Upper lobe of left lung (tissue), 6 donors: ENCODE data around the gene BMERB1. TPM values are rescaled to one million over a fixed set of nuclear protein-coding genes. Genes with fewer than 3 reads are reported as not detected.

Experiments used
- ATAC-seq, 2 donors: fragments of 200-7000 bp; cut with Tn5 transposase; one replicate each; pipeline ENCODE4 v1.9.1; 2022; ENCODE audit warnings: mild to moderate bottlenecking in 2 of 2, moderate library complexity in 2 of 2; ENCODE audit not compliant: low FRiP score in 2 of 2
- DNase-seq, 2 donors: peaks; one replicate each; pipeline ENCODE4 v3.0.0-alpha.2; 2019 to 2020
- H3K27ac ChIP-seq, 4 donors: fragments of 200-600 bp; sonication (generic); one replicate each; pipeline ENCODE4 v1.5.1; 2016 to 2019
- H3K27me3 ChIP-seq, 4 donors: fragments of 200-600 bp; sonication (generic); one replicate each; pipeline ENCODE4 v1.5.1; 2017 to 2019
- H3K36me3 ChIP-seq, 4 donors: fragments of 200-600 bp; sonication (generic); one replicate each; pipeline ENCODE4 v1.5.1; 2016 to 2019
- H3K4me1 ChIP-seq, 4 donors: fragments of 200-600 bp; sonication (generic); one replicate each; pipeline ENCODE4 v1.5.1; 2018 to 2019
- H3K4me3 ChIP-seq, 4 donors: fragments of 200-600 bp; sonication (generic); one replicate each; pipeline ENCODE4 v1.5.1; 2017 to 2019; ENCODE audit warnings: mild to moderate bottlenecking in 2 of 4, moderate library complexity in 1 of 4
- H3K9me3 ChIP-seq, 4 donors: fragments of 200-600 bp; sonication (generic); one replicate each; pipeline ENCODE4 v1.5.1; 2018 to 2019
- EP300 ChIP-seq, 4 donors: sonication (generic); formaldehyde crosslinking; IDR thresholded peaks; one replicate each; pipeline ENCODE4 v1.5.1; 2017; ENCODE audit warnings: antibody characterized with exemption in 4 of 4, control low read depth in 2 of 4
- POLR2A ChIP-seq, 4 donors: fragments of 450-650 bp; IDR thresholded peaks; one replicate each; pipeline ENCODE4 v1.5.1; 2016 to 2017; ENCODE audit warnings: antibody characterized with exemption in 4 of 4, mild to moderate bottlenecking in 2 of 4
- POLR2AphosphoS5 ChIP-seq, 2 donors: sonication (generic); formaldehyde crosslinking; IDR thresholded peaks; one replicate each; pipeline ENCODE4 v1.5.1; 2017; ENCODE audit warnings: antibody characterized with exemption in 2 of 2
- WGBS, 2 donors: methylation state at CpG; one replicate each; pipeline ENCODE4 v1.1.5; 2017 to 2018; 5-methylcytosine and 5-hydroxymethylcytosine counted together
- total RNA-seq, 6 donors: library from RNA; depleted of rRNA in 4 of 6; stranded (reverse); fragments of >200 nt in 4 of 6; gene quantifications; one replicate each; pipeline versions ENCODE4 v1.1.0 to v1.2.1, GENCODE V29; 2016 to 2021
- TF ChIP-seq, protein P1 (sequence below), 6 experiments: fragments of 450-650 bp in 4 of 6; fragments of 200-600 bp in 2 of 6; sonication (generic) in 2 of 6; IDR thresholded peaks; one replicate each; pipeline ENCODE4 v1.5.1; 2016 to 2019; ENCODE audit warnings: antibody characterized with exemption in 6 of 6
- donor health status: DM: no; HTN: no; CAD: no; lungs with moderate emphysema.
- donor health status: DM: no; HTN: yes; CAD: no; lungs with severe emphysema.

BMERB1 gene
- total RNA-seq, 6 donors from 2014 or later = 5.2 to 27.6 (median 16.1) TPM

- no peaks in the 10 kb centered on the region for H3K27me3 ChIP-seq
- H3K4me3 ChIP-seq = no peak overlapping the region
- H3K9me3 ChIP-seq = no peaks in the 10 kb centered on the region
- no peak for ATAC-seq
- DNase-seq = no peak
- WGBS, 2 donors = 94 to 95% methylated on average over 7 of the region's 7 CpGs
- TF ChIP-seq, protein P1, sequence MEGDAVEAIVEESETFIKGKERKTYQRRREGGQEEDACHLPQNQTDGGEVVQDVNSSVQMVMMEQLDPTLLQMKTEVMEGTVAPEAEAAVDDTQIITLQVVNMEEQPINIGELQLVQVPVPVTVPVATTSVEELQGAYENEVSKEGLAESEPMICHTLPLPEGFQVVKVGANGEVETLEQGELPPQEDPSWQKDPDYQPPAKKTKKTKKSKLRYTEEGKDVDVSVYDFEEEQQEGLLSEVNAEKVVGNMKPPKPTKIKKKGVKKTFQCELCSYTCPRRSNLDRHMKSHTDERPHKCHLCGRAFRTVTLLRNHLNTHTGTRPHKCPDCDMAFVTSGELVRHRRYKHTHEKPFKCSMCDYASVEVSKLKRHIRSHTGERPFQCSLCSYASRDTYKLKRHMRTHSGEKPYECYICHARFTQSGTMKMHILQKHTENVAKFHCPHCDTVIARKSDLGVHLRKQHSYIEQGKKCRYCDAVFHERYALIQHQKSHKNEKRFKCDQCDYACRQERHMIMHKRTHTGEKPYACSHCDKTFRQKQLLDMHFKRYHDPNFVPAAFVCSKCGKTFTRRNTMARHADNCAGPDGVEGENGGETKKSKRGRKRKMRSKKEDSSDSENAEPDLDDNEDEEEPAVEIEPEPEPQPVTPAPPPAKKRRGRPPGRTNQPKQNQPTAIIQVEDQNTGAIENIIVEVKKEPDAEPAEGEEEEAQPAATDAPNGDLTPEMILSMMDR (IDR thresholded peaks at IDR 0.05) = no peak
- TF ChIP-seq POLR2A (IDR thresholded peaks at IDR 0.05) (no peak), EP300 (IDR thresholded peaks at IDR 0.05) (no peak), POLR2AphosphoS5 (IDR thresholded peaks at IDR 0.05) (no peak)
- no peaks in the 10 kb centered on the region for H3K36me3 ChIP-seq
- H3K4me1 ChIP-seq = peaks cover 23 to 26% (median 25%) of the 10 kb centered on the region in 4 donors
- no peak overlapping the region for H3K27ac ChIP-seq
Observed at GRCh38 chr16:15526097-15526496, 91.7 kb downstream of the BMERB1 start.

DNA sequence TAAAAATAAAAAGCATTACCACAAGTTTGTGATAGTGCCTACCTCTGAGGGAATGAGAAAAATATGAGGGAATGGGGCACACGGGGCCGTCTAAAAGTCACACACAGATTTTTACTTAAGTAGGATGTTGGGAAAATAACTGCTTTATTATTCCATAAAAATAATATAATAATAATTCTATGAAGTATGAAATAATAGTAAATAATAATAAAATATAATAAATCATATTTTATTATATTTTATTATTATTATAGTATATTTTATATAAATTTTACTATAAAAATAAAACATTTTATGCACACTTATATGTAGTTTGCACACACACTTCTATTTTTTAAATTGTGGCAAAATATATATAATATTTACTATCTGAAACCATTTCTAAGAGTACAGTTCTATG lies 92.3 kb downstream of the BMERB1 start:
- H3K9me3 ChIP-seq = no peaks in the 10 kb centered on the region
- no peak overlapping the region for H3K27ac ChIP-seq
- TF ChIP-seq, protein P1 (IDR thresholded peaks at IDR 0.05) = no peak
- TF ChIP-seq POLR2A (IDR thresholded peaks at IDR 0.05) (no peak), POLR2AphosphoS5 (IDR thresholded peaks at IDR 0.05) (no peak), EP300 (IDR thresholded peaks at IDR 0.05) (no peak)
- no peak for DNase-seq
- no peaks in the 10 kb centered on the region for H3K27me3 ChIP-seq
- H3K4me3 ChIP-seq = no peak overlapping the region
- peaks cover 18 to 20% (median 18%) of the 10 kb centered on the region in 4 donors for H3K4me1 ChIP-seq
- H3K36me3 ChIP-seq = no peaks in the 10 kb centered on the region
- 97 to 100% methylated on average over 2 of the region's 2 CpGs for WGBS, 2 donors
- ATAC-seq = no peak

GRCh38 chr16:15529673-15530072 lies 95.3 kb downstream of the BMERB1 start:
- DNase-seq (no peak), ATAC-seq (no peak)
- H3K36me3 ChIP-seq = no peaks in the 10 kb centered on the region
- H3K27ac ChIP-seq = no peak overlapping the region
- no peak for TF ChIP-seq POLR2A (IDR thresholded peaks at IDR 0.05)
- TF ChIP-seq, protein P1 (IDR thresholded peaks at IDR 0.05) = no peak
- H3K4me3 ChIP-seq = no peak overlapping the region
- H3K9me3 ChIP-seq = no peaks in the 10 kb centered on the region
- no peaks in the 10 kb centered on the region for H3K27me3 ChIP-seq
- 85 to 91% methylated on average over 5 of the region's 5 CpGs for WGBS, 2 donors
- H3K4me1 ChIP-seq = no peaks in the 10 kb centered on the region

GRCh38 chr16:15530085-15530484 lies 95.7 kb downstream of the BMERB1 start:
- H3K36me3 ChIP-seq = no peaks in the 10 kb centered on the region
- ATAC-seq (no peak), DNase-seq (no peak)
- TF ChIP-seq, protein P1 (IDR thresholded peaks at IDR 0.05) = no peak
- TF ChIP-seq EP300 (IDR thresholded peaks at IDR 0.05) = no peak
- TF ChIP-seq POLR2AphosphoS5 (IDR thresholded peaks at IDR 0.05) = no peak
- TF ChIP-seq POLR2A (IDR thresholded peaks at IDR 0.05) = no peak
- WGBS, 2 donors = 94 to 95% methylated on average over 5 of the region's 5 CpGs
- no peaks in the 10 kb centered on the region for H3K4me1 ChIP-seq
- no peaks in the 10 kb centered on the region for H3K9me3 ChIP-seq
- no peak overlapping the region for H3K27ac ChIP-seq
- H3K27me3 ChIP-seq = no peaks in the 10 kb centered on the region
- no peak overlapping the region for H3K4me3 ChIP-seq

- ATAC-seq = no peak
- H3K4me1 ChIP-seq = no peaks in the 10 kb centered on the region
- DNase-seq = no peak
- no peaks in the 10 kb centered on the region for H3K9me3 ChIP-seq
- no peaks in the 10 kb centered on the region for H3K36me3 ChIP-seq
- no peak overlapping the region for H3K27ac ChIP-seq
- TF ChIP-seq POLR2A (IDR thresholded peaks at IDR 0.05) (no peak), EP300 (IDR thresholded peaks at IDR 0.05) (no peak), POLR2AphosphoS5 (IDR thresholded peaks at IDR 0.05) (no peak)
- TF ChIP-seq, protein P1 (IDR thresholded peaks at IDR 0.05) = no peak
- H3K27me3 ChIP-seq = no peaks in the 10 kb centered on the region
- H3K4me3 ChIP-seq = no peak overlapping the region
- WGBS, 2 donors = 89 to 90% methylated on average over 7 of the region's 7 CpGs
Observed at GRCh38 chr16:15532825-15533224, 98.4 kb downstream of the BMERB1 start.
